Calu3 (cell line): Measurements from ENCODE around the gene PTPRG. TPM values are rescaled to one million over a fixed set of nuclear protein-coding genes. Genes with fewer than 3 reads are reported as not detected.

ENCODE experiments used
- BruUV-seq: library from RNA; stranded (reverse); fragments of 400-500 nt; replicated peaks from 2 replicates; lab custom pipeline; 2021; lab: Mats Ljungman, UMichigan
- CTCF ChIA-PET: fragments of 300-600 bp; sonication (Branson Sonifier 250); formaldehyde crosslinking; loops from one replicate; lab custom pipeline; 2022; ENCODE audit warnings: antibody characterized with exemption; lab: Charles Lee
- DNase-seq: peaks from one replicate; pipeline ENCODE4 v3.0.0; 2022
- H3K27ac Mint-ChIP-seq: one replicate; pipeline ENCODE4 v1.8.0; 2022; ENCODE audit warnings: mixed read lengths; ENCODE audit not compliant: unreplicated experiment
- H3K27me3 Mint-ChIP-seq: one replicate; pipeline ENCODE4 v1.8.0; 2022; ENCODE audit warnings: mixed read lengths; ENCODE audit not compliant: unreplicated experiment
- H3K36me3 Mint-ChIP-seq: one replicate; pipeline ENCODE4 v1.8.0; 2022; ENCODE audit warnings: mild to moderate bottlenecking, moderate library complexity, mixed read lengths; ENCODE audit not compliant: insufficient read depth, unreplicated experiment
- H3K4me1 Mint-ChIP-seq: one replicate; pipeline ENCODE4 v1.8.0; 2022; ENCODE audit warnings: mild to moderate bottlenecking, low read depth, mixed read lengths; ENCODE audit not compliant: unreplicated experiment
- H3K4me3 Mint-ChIP-seq: one replicate; pipeline ENCODE4 v1.8.0; 2022; ENCODE audit warnings: mild to moderate bottlenecking, low read depth, moderate library complexity, mixed read lengths; ENCODE audit not compliant: unreplicated experiment
- H3K9me3 Mint-ChIP-seq: one replicate; pipeline ENCODE4 v1.8.0; 2022; ENCODE audit warnings: low read depth, mixed read lengths; ENCODE audit not compliant: unreplicated experiment
- intact Hi-C: fragments of 100-400 bp; cut with micrococcal nuclease; formaldehyde crosslinking; loops from one replicate; pipeline ENCODE4 v1.10.0; 2022; ENCODE audit not compliant: unreplicated experiment
- total RNA-seq: library from RNA; stranded (reverse); gene quantifications from 2 replicates; pipeline ENCODE4 v1.2.3, GENCODE V29; 2022
- TF ChIP-seq, protein P1 (sequence below): fragments of 200-600 bp; IDR thresholded peaks from one replicate; pipeline ENCODE4 v1.8.0; 2022; ENCODE audit warnings: antibody characterized with exemption; ENCODE audit not compliant: unreplicated experiment

The PTPRG gene
- total RNA-seq, 1 experiment from 2014 or later: 0.35 TPM

GRCh38 chr3:61733876-61734275 lies 172.5 kb downstream of the PTPRG start:
- CTCF ChIA-PET: no interaction called here
- no peak overlapping the region for H3K4me3 Mint-ChIP-seq
- no peak for DNase-seq
- TF ChIP-seq, protein P1, sequence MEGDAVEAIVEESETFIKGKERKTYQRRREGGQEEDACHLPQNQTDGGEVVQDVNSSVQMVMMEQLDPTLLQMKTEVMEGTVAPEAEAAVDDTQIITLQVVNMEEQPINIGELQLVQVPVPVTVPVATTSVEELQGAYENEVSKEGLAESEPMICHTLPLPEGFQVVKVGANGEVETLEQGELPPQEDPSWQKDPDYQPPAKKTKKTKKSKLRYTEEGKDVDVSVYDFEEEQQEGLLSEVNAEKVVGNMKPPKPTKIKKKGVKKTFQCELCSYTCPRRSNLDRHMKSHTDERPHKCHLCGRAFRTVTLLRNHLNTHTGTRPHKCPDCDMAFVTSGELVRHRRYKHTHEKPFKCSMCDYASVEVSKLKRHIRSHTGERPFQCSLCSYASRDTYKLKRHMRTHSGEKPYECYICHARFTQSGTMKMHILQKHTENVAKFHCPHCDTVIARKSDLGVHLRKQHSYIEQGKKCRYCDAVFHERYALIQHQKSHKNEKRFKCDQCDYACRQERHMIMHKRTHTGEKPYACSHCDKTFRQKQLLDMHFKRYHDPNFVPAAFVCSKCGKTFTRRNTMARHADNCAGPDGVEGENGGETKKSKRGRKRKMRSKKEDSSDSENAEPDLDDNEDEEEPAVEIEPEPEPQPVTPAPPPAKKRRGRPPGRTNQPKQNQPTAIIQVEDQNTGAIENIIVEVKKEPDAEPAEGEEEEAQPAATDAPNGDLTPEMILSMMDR: no peak
- intact Hi-C loops: no loop called here
- peaks cover 11% of the 10 kb centered on the region for H3K9me3 Mint-ChIP-seq
- no peaks in the 10 kb centered on the region for H3K4me1 Mint-ChIP-seq
- no peaks in the 10 kb centered on the region for H3K36me3 Mint-ChIP-seq
- no peak overlapping the region for H3K27ac Mint-ChIP-seq
- H3K27me3 Mint-ChIP-seq: no peaks in the 10 kb centered on the region
- BruUV-seq: no TSS peak

DNA sequence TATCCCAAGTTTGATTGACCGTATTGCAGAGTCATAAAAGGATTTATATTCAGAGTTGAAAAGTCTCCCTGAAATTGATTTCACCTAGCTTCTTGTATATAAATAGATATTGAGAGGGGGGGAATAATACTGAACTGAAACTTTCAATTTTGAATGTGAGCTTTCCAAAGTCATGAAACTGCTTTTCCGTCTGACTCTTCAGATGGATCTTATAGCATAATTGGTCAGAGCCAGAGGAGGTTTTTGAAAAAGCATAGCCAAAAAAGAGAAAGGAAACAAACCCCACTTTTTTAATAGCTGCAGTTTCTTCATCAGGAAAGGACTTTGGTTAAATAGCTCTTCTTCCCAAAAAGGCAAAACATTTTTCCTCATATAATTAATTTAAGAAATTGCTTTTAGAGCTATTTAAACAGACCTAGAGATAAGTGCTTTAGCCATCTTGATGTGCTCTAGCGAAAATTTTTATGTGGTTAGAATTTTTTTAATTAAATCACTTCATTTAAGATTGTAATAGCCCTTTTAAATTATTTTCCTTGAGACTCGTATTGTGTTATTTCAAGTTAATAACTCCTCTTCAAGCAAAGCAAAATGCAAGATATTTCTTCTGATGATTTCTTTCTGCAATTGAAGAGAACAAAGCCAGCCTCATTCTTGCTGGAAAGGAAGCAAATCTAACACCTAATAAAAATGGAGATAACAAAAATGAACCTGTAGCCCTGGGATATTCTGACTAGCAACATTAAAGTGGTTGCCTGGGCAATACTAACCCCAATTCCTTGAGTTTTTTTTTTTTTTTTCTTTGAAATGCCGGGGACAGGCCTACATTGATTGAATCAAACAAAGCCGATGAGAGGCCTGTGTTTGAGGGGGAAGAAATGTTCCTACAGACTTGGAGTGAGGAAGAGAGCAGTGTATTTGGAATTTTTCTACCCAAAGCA lies 173.6 kb downstream of the PTPRG start:
- CTCF ChIA-PET: no interaction called here
- Mint-ChIP-seq H3K4me3 (no peak overlapping the region), H3K27ac (no peak overlapping the region), H3K27me3 (no peaks in the 10 kb centered on the region), H3K36me3 (no peaks in the 10 kb centered on the region), H3K4me1 (no peaks in the 10 kb centered on the region), H3K9me3 (peaks cover 11% of the 10 kb centered on the region)
- no TSS peak for BruUV-seq
- intact Hi-C loops: no loop called here
- no peak for DNase-seq
- TF ChIP-seq, protein P1: no peak

DNA sequence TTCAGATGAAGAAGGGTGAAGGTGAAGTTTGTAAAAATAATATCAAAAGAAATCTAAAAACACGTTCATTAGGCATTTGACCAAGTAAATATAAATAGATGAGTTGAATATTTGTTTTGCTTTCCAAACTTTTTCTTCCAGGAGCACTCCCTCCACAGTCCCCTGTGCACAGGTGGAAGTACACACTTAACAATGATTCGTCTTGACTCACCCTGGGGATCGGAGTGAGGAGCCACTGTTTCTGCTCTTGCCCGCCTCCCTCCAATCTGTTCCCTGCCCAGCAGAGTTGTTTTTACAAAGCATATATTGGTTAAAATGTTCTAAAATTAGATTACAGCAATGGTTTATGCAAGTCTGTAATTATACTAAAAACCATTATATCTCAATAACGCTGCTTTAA lies 175.1 kb downstream of the PTPRG start:
- Mint-ChIP-seq H3K4me1 (no peaks in the 10 kb centered on the region), H3K27me3 (no peaks in the 10 kb centered on the region), H3K36me3 (no peaks in the 10 kb centered on the region), H3K27ac (no peak overlapping the region), H3K9me3 (peaks cover 8% of the 10 kb centered on the region), H3K4me3 (no peak overlapping the region)
- BruUV-seq: no TSS peak
- CTCF ChIA-PET: no interaction called here
- intact Hi-C loops: no loop called here
- TF ChIP-seq, protein P1: no peak
- no peak for DNase-seq

DNA sequence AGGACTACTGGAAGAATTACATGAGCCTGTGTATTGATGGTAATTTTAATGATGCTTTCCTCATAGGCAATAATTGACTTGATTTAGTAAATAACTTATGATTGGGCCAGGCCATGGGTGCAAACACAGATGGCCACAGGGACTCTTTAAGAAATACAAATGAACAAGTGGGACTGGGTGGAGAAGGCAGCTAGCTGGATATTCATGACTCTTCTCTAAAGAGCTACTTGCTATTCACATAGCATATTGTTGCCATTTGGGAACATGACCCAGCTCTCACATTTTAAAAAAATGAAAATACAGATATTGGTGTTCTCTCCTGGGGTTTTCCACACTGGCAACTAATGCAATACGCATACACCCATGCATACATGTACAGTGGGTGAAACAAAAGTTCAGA lies 178.3 kb downstream of the PTPRG start:
- intact Hi-C loops: no loop called here
- BruUV-seq: no TSS peak
- Mint-ChIP-seq H3K36me3 (no peaks in the 10 kb centered on the region), H3K9me3 (peaks cover 15% of the 10 kb centered on the region), H3K27ac (no peak overlapping the region), H3K4me3 (no peak overlapping the region), H3K27me3 (no peaks in the 10 kb centered on the region), H3K4me1 (no peaks in the 10 kb centered on the region)
- CTCF ChIA-PET: no interaction called here
- TF ChIP-seq, protein P1: no peak
- DNase-seq: no peak
